Measurements from ENCODE around the gene FLNC.

The FLNC gene

DNA sequence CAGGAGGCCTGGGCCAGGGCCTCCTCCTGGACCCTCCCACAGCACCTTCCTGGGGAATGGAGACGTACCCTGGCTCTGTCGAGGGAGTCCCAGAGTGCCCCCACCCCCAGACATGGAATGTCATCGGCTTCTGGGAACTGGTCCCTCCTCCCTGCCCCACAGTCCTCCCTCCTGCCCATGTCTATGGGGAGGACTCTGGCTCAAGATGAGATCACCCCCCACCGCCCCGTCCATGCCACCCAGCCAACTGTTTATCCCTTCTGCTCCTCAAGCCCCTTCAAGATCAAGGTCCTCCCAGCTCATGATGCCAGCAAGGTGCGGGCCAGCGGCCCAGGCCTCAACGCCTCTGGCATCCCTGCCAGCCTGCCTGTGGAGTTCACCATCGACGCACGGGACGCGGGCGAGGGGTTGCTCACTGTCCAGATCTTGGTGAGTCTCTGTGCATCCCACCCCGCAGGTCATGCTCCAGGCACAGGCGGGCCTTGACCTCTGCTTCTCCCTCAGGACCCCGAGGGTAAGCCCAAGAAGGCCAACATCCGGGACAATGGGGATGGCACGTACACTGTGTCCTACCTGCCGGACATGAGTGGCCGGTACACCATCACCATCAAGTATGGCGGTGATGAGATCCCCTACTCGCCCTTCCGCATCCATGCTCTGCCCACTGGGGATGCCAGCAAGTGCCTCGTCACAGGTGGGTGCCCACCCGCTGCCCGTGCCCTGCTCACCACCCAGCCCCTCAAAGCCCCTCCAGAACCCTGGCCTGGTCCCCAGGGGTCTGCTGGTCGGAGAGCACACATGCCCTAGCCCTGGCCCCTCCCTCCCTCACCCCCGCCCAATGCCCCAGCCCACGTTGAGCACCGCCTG, 18.3 kb downstream of the FLNC start:
- TF ChIP-seq, protein P1, sequence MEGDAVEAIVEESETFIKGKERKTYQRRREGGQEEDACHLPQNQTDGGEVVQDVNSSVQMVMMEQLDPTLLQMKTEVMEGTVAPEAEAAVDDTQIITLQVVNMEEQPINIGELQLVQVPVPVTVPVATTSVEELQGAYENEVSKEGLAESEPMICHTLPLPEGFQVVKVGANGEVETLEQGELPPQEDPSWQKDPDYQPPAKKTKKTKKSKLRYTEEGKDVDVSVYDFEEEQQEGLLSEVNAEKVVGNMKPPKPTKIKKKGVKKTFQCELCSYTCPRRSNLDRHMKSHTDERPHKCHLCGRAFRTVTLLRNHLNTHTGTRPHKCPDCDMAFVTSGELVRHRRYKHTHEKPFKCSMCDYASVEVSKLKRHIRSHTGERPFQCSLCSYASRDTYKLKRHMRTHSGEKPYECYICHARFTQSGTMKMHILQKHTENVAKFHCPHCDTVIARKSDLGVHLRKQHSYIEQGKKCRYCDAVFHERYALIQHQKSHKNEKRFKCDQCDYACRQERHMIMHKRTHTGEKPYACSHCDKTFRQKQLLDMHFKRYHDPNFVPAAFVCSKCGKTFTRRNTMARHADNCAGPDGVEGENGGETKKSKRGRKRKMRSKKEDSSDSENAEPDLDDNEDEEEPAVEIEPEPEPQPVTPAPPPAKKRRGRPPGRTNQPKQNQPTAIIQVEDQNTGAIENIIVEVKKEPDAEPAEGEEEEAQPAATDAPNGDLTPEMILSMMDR (IDR thresholded peaks at IDR 0.05; ENCODE audit: extremely low read depth, insufficient read depth, missing control alignments) = no peak
- in situ Hi-C loops (cut with MboI; ENCODE audit: low pct_unique_long_range_greater_than_20kb, low sequenced_read_pairs, unreplicated experiment) = no loop called here
- no peak for DNase-seq (ENCODE audit: low spot score)

DNA sequence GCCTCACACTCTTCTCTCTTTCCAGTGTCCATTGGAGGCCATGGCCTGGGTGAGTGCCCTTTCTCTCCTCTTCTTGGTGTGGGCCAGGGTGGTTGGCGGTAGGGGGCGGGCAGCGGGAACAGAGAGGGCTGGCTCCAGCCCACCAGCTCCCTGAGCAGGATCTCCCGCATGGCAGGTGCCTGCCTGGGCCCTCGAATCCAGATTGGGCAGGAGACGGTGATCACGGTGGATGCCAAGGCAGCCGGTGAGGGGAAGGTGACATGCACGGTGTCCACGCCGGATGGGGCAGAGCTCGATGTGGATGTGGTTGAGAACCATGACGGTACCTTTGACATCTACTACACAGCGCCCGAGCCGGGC, 18.9 kb downstream of the FLNC start:
- TF ChIP-seq, protein P1 (IDR thresholded peaks at IDR 0.05; ENCODE audit: extremely low read depth, insufficient read depth, missing control alignments) = no peak
- DNase-seq (ENCODE audit: low spot score) = no peak
- in situ Hi-C loops (cut with MboI; ENCODE audit: low pct_unique_long_range_greater_than_20kb, low sequenced_read_pairs, unreplicated experiment) = no loop called here

DNA sequence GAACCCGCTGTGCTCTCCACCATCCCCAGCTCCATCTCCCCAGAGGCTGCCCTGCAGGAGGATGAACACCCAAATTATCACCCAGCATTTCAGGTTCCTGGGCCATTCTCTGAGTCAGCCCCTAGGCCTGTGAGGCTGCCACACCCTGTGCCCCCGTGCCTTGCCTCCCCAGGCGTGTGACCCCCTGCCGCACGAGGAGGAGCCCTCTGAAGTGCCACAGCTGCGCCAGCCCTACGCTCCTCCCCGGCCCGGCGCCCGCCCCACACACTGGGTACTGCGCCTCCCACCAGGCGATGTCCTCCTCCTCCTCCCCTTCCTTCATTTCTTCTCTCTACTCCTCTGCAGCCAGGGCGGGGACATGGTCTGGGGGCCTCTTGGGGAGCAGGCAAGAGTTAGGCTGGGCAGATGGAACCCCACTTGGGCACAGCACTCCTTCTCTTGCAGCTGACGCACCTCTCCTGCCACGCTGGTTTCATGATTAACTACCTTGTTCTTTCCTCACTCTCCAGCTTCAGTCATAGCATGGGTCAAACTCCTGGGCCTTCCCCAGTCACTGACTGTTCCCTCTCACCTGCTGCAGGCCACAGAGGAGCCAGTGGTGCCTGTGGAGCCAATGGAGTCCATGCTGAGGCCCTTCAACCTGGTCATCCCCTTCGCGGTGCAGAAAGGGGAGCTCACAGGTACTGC, 19.7 kb downstream of the FLNC start:
- TF ChIP-seq, protein P1 (IDR thresholded peaks at IDR 0.05; ENCODE audit: extremely low read depth, insufficient read depth, missing control alignments) = no peak
- in situ Hi-C loops (cut with MboI; ENCODE audit: low pct_unique_long_range_greater_than_20kb, low sequenced_read_pairs, unreplicated experiment) = no loop called here
- DNase-seq (ENCODE audit: low spot score) = no peak

DNA sequence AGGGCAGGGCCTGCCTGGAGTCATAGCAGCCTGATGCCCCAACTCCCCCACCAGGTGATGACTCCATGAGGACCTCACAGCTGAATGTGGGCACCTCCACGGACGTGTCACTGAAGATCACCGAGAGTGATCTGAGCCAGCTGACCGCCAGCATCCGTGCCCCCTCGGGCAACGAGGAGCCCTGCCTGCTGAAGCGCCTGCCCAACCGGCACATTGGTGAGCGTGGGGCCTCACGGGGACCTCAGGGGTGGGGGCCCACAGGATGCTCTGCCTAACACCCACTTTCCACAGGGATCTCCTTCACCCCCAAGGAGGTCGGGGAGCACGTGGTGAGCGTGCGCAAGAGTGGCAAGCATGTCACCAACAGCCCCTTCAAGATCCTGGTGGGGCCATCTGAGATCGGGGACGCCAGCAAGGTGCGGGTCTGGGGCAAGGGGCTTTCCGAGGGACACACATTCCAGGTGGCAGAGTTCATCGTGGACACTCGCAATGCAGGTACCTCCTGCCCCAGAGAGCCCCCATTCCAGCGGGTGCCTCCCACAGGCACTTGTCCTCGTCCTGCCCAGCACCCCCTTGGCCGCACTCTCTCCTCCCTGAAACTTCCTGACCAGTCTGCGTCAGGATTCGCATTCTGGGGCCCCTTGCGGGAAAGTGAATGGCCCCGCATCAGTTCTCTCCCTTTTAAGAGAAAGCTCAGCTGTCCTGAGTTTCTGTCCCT, 22.5 kb downstream of the FLNC start:
- DNase-seq (ENCODE audit: low spot score) = no peak
- in situ Hi-C loops (cut with MboI; ENCODE audit: low pct_unique_long_range_greater_than_20kb, low sequenced_read_pairs, unreplicated experiment) = no loop called here
- TF ChIP-seq, protein P1 (IDR thresholded peaks at IDR 0.05; ENCODE audit: extremely low read depth, insufficient read depth, missing control alignments) = no peak

DNA sequence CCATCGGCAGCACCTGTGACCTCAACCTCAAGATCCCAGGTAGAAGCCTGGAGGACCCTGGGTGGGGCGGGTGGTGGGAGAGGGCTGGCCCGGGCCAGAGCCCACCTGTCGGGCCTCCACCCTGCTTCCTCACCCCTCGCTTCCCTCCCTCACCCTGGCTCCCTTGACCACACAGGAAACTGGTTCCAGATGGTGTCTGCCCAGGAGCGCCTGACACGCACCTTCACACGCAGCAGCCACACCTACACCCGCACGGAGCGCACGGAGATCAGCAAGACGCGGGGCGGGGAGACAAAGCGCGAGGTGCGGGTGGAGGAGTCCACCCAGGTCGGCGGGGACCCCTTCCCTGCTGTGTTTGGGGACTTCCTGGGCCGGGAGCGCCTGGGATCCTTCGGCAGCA, 23.6 kb downstream of the FLNC start:
- TF ChIP-seq, protein P1 (IDR thresholded peaks at IDR 0.05; ENCODE audit: extremely low read depth, insufficient read depth, missing control alignments) = no peak
- in situ Hi-C loops (cut with MboI; ENCODE audit: low pct_unique_long_range_greater_than_20kb, low sequenced_read_pairs, unreplicated experiment) = no loop called here
- no peak for DNase-seq (ENCODE audit: low spot score)

DNA sequence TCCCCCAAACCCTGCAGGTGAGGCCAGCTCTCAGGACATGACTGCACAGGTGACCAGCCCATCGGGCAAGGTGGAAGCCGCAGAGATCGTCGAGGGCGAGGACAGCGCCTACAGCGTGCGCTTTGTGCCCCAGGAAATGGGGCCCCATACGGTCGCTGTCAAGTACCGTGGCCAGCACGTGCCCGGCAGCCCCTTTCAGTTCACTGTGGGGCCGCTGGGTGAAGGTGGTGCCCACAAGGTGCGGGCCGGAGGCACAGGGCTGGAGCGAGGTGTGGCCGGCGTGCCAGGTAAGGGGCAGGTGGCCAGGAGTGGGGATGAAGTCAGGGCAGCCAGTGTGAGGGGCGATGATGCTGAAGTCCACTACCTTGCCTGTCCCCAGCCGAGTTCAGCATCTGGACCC, 24.2 kb downstream of the FLNC start:
- TF ChIP-seq, protein P1 (IDR thresholded peaks at IDR 0.05; ENCODE audit: extremely low read depth, insufficient read depth, missing control alignments) = no peak
- in situ Hi-C loops (cut with MboI; ENCODE audit: low pct_unique_long_range_greater_than_20kb, low sequenced_read_pairs, unreplicated experiment) = no loop called here

More for the DNA sequence above, 24.2 kb downstream of the FLNC start:
- DNase-seq (ENCODE audit: low spot score) = no peak

Measured in GM13977 (cell line).